ENCODE data around the gene SEL1L2.

DNA sequence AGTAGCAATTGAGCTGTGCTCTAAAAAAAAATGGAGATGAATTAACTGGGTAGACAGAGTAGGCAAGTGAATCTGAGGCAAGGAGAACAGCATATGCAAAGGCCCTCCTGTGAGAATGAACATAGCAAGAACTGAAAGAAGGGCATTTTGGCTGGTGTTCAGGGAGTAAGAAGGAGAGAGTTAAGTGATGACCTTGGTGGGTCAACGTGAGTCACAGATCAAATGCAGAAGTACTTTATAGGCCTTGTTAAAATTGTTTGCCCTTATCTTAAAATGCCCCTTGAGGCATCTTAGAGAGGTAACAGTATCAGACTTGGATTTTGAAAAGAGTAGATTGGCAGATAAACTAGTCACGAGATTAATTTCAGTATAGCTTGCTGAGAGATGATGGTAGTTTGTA, 181.0 kb downstream of the SEL1L2 start:
- TF ChIP-seq SP1 (CRISPR knock-in tag; conservative IDR thresholded peaks at IDR 0.05) (no peak), NFE2L1 (CRISPR knock-in tag; IDR thresholded peaks at IDR 0.05) (no peak), TCF7 (CRISPR knock-in tag; IDR thresholded peaks at IDR 0.05; ENCODE audit: low read depth) (no peak), NR2C2 (CRISPR knock-in tag; IDR thresholded peaks at IDR 0.05) (no peak), RELA (CRISPR knock-in tag; IDR thresholded peaks at IDR 0.05; ENCODE audit: borderline replicate concordance) (no peak), SOX15 (CRISPR knock-in tag; IDR thresholded peaks at IDR 0.05) (no peak), NR3C1 (CRISPR knock-in tag; conservative IDR thresholded peaks at IDR 0.05; ENCODE audit: low read depth) (no peak), FOXJ3 (CRISPR knock-in tag; IDR thresholded peaks at IDR 0.05; ENCODE audit: borderline replicate concordance) (no peak)
- TF ChIP-seq, protein P1, sequence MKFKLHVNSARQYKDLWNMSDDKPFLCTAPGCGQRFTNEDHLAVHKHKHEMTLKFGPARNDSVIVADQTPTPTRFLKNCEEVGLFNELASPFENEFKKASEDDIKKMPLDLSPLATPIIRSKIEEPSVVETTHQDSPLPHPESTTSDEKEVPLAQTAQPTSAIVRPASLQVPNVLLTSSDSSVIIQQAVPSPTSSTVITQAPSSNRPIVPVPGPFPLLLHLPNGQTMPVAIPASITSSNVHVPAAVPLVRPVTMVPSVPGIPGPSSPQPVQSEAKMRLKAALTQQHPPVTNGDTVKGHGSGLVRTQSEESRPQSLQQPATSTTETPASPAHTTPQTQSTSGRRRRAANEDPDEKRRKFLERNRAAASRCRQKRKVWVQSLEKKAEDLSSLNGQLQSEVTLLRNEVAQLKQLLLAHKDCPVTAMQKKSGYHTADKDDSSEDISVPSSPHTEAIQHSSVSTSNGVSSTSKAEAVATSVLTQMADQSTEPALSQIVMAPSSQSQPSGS (CRISPR knock-in tag; IDR thresholded peaks at IDR 0.05; ENCODE audit: borderline replicate concordance, low read depth) = no peak
- TF ChIP-seq, protein P2, sequence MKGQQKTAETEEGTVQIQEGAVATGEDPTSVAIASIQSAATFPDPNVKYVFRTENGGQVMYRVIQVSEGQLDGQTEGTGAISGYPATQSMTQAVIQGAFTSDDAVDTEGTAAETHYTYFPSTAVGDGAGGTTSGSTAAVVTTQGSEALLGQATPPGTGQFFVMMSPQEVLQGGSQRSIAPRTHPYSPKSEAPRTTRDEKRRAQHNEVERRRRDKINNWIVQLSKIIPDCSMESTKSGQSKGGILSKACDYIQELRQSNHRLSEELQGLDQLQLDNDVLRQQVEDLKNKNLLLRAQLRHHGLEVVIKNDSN (CRISPR knock-in tag; IDR thresholded peaks at IDR 0.05) = no peak
- TF ChIP-seq, protein P3, sequence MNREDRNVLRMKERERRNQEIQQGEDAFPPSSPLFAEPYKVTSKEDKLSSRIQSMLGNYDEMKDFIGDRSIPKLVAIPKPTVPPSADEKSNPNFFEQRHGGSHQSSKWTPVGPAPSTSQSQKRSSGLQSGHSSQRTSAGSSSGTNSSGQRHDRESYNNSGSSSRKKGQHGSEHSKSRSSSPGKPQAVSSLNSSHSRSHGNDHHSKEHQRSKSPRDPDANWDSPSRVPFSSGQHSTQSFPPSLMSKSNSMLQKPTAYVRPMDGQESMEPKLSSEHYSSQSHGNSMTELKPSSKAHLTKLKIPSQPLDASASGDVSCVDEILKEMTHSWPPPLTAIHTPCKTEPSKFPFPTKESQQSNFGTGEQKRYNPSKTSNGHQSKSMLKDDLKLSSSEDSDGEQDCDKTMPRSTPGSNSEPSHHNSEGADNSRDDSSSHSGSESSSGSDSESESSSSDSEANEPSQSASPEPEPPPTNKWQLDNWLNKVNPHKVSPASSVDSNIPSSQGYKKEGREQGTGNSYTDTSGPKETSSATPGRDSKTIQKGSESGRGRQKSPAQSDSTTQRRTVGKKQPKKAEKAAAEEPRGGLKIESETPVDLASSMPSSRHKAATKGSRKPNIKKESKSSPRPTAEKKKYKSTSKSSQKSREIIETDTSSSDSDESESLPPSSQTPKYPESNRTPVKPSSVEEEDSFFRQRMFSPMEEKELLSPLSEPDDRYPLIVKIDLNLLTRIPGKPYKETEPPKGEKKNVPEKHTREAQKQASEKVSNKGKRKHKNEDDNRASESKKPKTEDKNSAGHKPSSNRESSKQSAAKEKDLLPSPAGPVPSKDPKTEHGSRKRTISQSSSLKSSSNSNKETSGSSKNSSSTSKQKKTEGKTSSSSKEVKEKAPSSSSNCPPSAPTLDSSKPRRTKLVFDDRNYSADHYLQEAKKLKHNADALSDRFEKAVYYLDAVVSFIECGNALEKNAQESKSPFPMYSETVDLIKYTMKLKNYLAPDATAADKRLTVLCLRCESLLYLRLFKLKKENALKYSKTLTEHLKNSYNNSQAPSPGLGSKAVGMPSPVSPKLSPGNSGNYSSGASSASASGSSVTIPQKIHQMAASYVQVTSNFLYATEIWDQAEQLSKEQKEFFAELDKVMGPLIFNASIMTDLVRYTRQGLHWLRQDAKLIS (CRISPR knock-in tag; IDR thresholded peaks at IDR 0.05; ENCODE audit: borderline replicate concordance) = no peak
- TF ChIP-seq, protein P4, sequence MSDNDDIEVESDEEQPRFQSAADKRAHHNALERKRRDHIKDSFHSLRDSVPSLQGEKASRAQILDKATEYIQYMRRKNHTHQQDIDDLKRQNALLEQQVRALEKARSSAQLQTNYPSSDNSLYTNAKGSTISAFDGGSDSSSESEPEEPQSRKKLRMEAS (CRISPR knock-in tag; IDR thresholded peaks at IDR 0.05) = no peak
- TF ChIP-seq, protein P5, sequence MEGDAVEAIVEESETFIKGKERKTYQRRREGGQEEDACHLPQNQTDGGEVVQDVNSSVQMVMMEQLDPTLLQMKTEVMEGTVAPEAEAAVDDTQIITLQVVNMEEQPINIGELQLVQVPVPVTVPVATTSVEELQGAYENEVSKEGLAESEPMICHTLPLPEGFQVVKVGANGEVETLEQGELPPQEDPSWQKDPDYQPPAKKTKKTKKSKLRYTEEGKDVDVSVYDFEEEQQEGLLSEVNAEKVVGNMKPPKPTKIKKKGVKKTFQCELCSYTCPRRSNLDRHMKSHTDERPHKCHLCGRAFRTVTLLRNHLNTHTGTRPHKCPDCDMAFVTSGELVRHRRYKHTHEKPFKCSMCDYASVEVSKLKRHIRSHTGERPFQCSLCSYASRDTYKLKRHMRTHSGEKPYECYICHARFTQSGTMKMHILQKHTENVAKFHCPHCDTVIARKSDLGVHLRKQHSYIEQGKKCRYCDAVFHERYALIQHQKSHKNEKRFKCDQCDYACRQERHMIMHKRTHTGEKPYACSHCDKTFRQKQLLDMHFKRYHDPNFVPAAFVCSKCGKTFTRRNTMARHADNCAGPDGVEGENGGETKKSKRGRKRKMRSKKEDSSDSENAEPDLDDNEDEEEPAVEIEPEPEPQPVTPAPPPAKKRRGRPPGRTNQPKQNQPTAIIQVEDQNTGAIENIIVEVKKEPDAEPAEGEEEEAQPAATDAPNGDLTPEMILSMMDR (IDR thresholded peaks at IDR 0.05) = no peak
- TF ChIP-seq, protein P6, sequence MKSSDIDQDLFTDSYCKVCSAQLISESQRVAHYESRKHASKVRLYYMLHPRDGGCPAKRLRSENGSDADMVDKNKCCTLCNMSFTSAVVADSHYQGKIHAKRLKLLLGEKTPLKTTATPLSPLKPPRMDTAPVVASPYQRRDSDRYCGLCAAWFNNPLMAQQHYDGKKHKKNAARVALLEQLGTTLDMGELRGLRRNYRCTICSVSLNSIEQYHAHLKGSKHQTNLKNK (CRISPR knock-in tag; IDR thresholded peaks at IDR 0.05) = no peak

Measured in WTC11 (cell line).